Esophagus (tissue), 2 donors: Measurements from ENCODE around the gene MYLK2. TPM values are rescaled to one million over a fixed set of nuclear protein-coding genes. Genes with fewer than 3 reads are reported as not detected.

ENCODE experiments used
- H3K27ac ChIP-seq, 2 donors: one replicate each; pipeline ENCODE4 v1.5.1; 2013; ENCODE audit warnings: low read depth in 2 of 2, mild to moderate bottlenecking in 2 of 2, inconsistent platforms in 1 of 2, low read length in 1 of 2, moderate library complexity in 1 of 2
- H3K27me3 ChIP-seq, 2 donors: one replicate each; pipeline ENCODE4 v1.6.1; 2013; ENCODE audit warnings: low read length in 2 of 2, control low read depth in 1 of 2, mild to moderate bottlenecking in 1 of 2; ENCODE audit not compliant: insufficient read depth in 2 of 2, control insufficient read depth in 1 of 2
- H3K36me3 ChIP-seq, 2 donors: one replicate each; pipeline ENCODE4 v1.6.1; 2013; ENCODE audit warnings: low read length in 1 of 2; ENCODE audit not compliant: control insufficient read depth in 2 of 2, insufficient read depth in 2 of 2
- H3K4me1 ChIP-seq, 2 donors: one replicate each; pipeline ENCODE4 v1.6.1; 2013; ENCODE audit warnings: low read length in 1 of 2; ENCODE audit not compliant: control insufficient read depth in 2 of 2, insufficient read depth in 2 of 2
- H3K4me3 ChIP-seq, 2 donors: one replicate each; pipeline ENCODE4 v1.5.1; 2013; ENCODE audit warnings: low read length in 2 of 2, mild to moderate bottlenecking in 2 of 2, low read depth in 1 of 2, moderate library complexity in 1 of 2
- H3K9me3 ChIP-seq, 2 donors: one replicate each; pipeline ENCODE4 v1.6.1; 2013; ENCODE audit warnings: mild to moderate bottlenecking in 2 of 2, low read depth in 1 of 2, low read length in 1 of 2, moderate library complexity in 1 of 2; ENCODE audit not compliant: control insufficient read depth in 2 of 2, insufficient read depth in 1 of 2
- WGBS, 2 donors: extraction: QIAGEN DNeasy Blood & Tissue Kit; methylation state at CpG; one replicate each; pipeline ENCODE4 v1.1.7; 2013; 5-methylcytosine and 5-hydroxymethylcytosine counted together
- polyA plus RNA-seq, 2 donors: library from polyadenylated mRNA; stranded (reverse); fragments of 200-250 nt; gene quantifications; one replicate each; pipeline ENCODE4 v1.2.3, GENCODE V29; 2013
- donor health status: healthy with polysubstance abuse.
- donor health status: Bipolar disorder and iron deficiency.

The MYLK2 gene
- under 1 TPM; 0.08 to 0.11 TPM for polyA plus RNA-seq

DNA sequence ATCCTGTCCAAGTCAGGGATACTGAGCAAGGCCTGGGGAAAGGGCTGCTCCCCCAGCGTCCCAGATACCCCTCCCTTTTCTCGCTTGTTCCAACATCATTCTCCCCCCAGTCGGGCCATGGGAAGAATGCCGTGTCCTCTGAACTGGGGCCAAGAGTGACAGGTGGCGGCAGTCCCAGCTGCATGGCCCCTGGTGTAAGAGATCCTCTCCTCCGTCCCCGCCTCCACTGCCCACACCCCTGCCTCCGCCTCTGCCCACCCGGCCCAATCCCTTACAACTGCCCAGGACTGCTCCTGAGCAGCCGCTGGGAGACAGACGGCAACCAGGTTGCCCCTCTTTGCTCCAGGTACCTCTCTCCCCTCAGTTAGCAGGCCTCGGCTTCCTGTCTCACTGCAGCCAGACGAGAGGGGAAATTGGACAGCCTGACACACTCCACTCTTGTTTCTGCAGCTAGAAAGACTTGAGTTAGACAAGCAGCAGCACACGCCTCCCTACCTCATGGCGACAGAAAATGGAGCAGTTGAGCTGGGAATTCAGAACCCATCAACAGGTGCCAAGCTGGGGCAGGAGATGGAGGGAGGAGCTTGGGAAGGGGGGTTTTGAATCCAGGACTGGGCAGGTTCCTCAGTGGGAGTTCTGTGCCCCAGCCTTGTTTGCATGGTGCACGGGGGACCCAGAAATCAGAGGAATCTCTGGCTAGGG is at the start of gene MYLK2:
Gene MYLK2, plus strand, starts transcription at position 274 of the 702 bp plus-strand sequence. Its CDS starts 225 bp downstream, at position 499.
- Histone ChIP-seq H3K27ac (no peak within 1 kb of the TSS), H3K4me1 (peaks cover 0 to 2% of the 10 kb centered on the region in 2 donors), H3K27me3 (no peaks in the 10 kb centered on the region), H3K9me3 (no peaks in the 10 kb centered on the region), H3K36me3 (no peaks in the 10 kb centered on the region), H3K4me3 (no peak within 1 kb of the TSS)
- 66 to 68% methylated on average over 16 of the region's 16 CpGs for WGBS, 2 donors

DNA sequence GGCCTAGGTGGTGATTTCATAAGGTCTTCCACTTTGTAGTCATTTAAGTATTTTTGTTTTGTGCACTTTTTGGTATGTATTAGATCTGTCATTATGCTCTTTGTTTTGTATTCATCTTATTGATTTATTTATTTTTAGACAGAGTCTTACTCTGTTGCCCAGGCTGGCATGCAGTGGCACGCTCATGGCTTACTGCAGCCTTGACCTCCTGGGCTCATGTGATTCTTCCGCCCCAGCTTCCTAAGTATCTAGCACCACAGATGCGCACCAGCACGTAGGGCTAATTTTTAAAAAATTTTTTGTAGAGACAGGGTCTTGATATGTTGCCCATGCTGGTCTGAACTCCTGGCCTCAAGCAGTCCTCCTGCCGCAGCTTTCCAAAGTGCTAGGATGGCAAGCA is 49.5 kb upstream of the MYLK2 start:
- no peaks in the 10 kb centered on the region for H3K27me3 ChIP-seq
- H3K4me1 ChIP-seq = no peaks in the 10 kb centered on the region
- no peaks in the 10 kb centered on the region for H3K36me3 ChIP-seq
- 77 to 86% methylated on average over 5 of the region's 5 CpGs for WGBS, 2 donors
- H3K9me3 ChIP-seq = no peaks in the 10 kb centered on the region
- H3K27ac ChIP-seq = no peak overlapping the region
- no peak overlapping the region for H3K4me3 ChIP-seq

DNA sequence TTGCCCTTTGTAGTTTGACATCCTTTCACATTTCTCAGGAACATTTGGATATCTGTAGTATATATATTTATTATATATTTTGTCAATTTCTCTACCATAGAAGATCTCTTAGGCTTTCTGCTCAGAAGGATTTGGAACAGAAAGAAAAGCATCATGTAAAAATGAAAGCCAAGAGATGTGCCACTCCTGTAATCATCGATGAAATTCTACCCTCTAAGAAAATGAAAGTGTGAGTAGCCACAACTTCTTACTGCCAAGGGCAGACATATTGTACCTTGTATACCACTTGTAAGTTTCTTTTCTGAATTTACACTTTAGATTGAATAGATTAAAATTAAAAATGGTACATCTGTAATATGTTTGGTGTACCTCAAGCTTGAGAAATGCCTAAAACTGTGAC is 48.9 kb upstream of the MYLK2 start:
- H3K27me3 ChIP-seq = no peaks in the 10 kb centered on the region
- 44 to 69% methylated on average over 1 of the region's 1 CpG for WGBS, 2 donors

DNA sequence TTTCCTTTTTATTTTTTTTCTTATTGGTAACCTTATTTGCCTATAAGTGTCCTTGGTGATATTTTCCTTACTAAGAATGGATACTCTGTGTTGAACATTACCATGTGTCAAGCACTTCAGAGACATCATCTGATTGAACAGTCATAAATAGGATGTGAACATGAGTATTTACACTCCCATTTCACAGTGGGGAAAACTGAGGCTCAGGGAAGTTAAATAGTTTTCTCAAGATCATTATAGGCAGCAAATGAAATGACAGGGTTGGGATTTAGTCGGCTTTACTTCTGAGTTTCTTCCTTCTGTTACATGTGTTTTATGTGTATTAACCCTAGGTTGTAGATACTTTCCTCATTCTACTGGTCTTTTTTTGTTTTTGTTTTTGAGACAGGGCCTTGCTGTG is 44.7 kb upstream of the MYLK2 start:
- Histone ChIP-seq H3K36me3 (peaks cover 0 to 3% of the 10 kb centered on the region in 2 donors), H3K27ac (no peak overlapping the region), H3K4me3 (no peak overlapping the region), H3K9me3 (no peaks in the 10 kb centered on the region), H3K4me1 (no peaks in the 10 kb centered on the region), H3K27me3 (no peaks in the 10 kb centered on the region)
- 96 to 100% methylated on average over 1 of the region's 1 CpG for WGBS, 2 donors

More for the DNA sequence above, 48.9 kb upstream of the MYLK2 start:
- Histone ChIP-seq H3K4me1 (no peaks in the 10 kb centered on the region), H3K4me3 (no peak overlapping the region), H3K36me3 (no peaks in the 10 kb centered on the region), H3K9me3 (no peaks in the 10 kb centered on the region), H3K27ac (no peak overlapping the region)

DNA sequence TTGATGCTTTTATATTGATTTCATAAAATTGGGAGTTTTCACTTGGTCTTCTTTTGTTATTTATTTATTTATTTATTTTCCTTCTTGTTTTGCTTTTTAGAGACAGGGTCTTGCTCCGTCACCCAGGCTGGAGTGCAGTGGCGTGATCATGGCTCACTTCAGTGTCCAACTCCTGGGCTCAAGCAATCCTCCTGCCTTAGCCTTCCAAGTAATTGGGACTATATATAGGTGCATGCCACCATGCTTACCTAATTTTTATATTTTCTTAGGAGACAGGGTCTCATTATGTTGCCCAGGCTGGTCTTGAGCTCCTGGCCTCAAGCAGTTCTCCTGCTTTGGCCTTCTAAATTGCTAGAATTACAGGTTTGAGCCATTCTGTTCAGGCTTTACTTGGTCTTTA is 38.3 kb upstream of the MYLK2 start:
- H3K4me1 ChIP-seq = no peaks in the 10 kb centered on the region
- no peaks in the 10 kb centered on the region for H3K27me3 ChIP-seq
- H3K27ac ChIP-seq = no peak overlapping the region
- H3K4me3 ChIP-seq = no peak overlapping the region
- H3K36me3 ChIP-seq = peaks cover 0 to 3% of the 10 kb centered on the region in 2 donors
- 99 to 100% methylated on average over 2 of the region's 2 CpGs for WGBS, 2 donors
- no peaks in the 10 kb centered on the region for H3K9me3 ChIP-seq

DNA sequence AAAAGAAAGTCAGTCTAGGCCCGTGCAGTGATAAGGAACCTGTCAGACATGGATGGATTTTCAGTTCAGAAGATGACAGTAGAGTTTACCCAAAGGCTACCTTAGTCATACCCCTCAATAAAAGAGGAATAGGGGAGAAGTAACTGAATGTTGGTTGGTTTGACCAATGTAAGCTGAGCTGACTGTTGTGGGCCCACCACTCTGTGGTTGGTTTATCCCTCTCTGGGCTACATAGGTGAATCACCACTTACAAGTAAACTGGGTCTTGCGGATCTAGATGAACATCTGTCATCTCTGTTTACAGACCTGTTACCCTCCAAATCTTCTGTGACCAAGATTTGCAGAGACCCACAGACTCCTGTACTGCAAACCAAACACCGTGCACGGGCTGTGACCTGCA is 37.2 kb upstream of the MYLK2 start:
- Histone ChIP-seq H3K9me3 (no peaks in the 10 kb centered on the region), H3K27ac (no peak overlapping the region), H3K36me3 (peaks cover 0 to 3% of the 10 kb centered on the region in 2 donors), H3K27me3 (no peaks in the 10 kb centered on the region), H3K4me1 (no peaks in the 10 kb centered on the region), H3K4me3 (no peak overlapping the region)
- 99% methylated on average over 4 of the region's 4 CpGs for WGBS, 2 donors

DNA sequence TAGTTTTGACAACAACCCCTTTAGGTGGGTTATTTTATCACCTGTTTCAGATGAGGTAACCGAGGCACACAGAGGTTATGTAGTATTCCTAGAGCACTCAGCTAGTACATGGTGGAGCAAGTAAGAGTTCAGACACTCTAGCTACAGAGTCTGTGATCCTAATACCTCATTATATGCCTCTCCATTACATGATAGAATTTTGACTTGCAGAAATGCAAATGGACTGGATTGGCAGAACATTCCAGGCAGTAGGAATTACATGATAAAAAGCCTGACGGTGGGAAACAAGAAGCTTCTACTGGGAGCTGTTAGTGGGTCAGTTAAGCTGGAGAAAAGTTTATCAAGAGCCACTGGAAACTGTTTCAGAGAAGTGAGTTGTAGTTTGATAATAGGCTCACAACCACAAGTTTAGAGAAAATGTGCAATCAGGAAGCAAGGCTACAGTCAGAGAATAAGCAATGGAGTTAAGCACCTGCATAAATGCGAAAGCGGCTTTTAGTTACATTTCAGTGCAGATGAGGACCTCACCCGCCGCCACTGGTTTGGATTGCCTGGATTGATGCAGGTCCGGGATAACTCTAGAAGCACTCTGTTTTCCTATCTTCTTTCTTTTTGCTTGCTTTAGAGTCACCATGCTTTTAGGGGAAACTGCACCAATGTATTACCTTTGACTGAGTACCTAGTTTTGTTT is 34.7 kb upstream of the MYLK2 start:
- 96% methylated on average over 7 of the region's 7 CpGs for WGBS, 2 donors

DNA sequence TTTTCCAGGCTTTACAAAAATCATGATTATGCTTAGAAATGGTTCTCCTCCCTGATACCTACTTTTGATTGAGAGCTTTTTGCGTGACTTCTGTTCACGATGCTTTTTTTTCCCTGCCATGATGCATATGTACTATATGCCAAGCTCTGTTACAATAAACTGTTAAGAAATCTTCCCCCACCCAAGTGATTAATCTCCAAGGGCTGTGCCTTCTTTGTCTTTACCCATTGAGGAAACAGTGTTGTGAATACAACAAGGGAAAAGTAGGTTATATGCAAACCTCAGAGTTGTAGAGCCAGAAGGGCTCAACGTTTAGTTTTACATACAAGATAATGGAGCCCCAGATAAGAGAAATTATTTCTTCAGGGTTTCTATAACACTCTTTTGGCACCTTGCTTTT is 34.1 kb upstream of the MYLK2 start:
- Histone ChIP-seq H3K9me3 (no peaks in the 10 kb centered on the region), H3K4me3 (no peak overlapping the region), H3K27me3 (no peaks in the 10 kb centered on the region), H3K27ac (no peak overlapping the region), H3K4me1 (no peaks in the 10 kb centered on the region), H3K36me3 (no peaks in the 10 kb centered on the region)
- WGBS, 2 donors = 73 to 85% methylated on average over 3 of the region's 3 CpGs

More for the DNA sequence above, 34.7 kb upstream of the MYLK2 start:
- H3K27ac ChIP-seq = no peak overlapping the region
- H3K9me3 ChIP-seq = no peaks in the 10 kb centered on the region
- H3K4me1 ChIP-seq = no peaks in the 10 kb centered on the region
- H3K4me3 ChIP-seq = no peak overlapping the region
- no peaks in the 10 kb centered on the region for H3K27me3 ChIP-seq
- no peaks in the 10 kb centered on the region for H3K36me3 ChIP-seq

DNA sequence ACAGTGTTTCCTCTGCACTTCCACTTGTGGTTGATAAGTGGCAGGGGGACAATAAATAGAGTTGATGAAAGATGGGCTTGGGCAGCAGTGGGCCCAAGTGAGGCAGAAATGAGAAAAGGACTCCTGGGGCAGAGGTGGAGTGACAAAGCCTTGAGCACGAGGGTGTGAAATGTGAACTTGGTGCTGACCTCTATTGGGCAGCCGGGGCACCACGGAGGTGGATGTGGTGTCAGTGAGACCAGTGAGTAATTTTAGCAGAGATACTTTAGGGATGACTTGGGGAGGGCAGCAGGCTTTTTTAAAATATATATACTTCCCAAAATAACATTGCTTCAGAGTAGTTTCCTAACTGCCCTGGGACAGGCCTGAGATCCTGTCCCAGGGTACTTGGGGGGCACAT is 30.6 kb upstream of the MYLK2 start:
- no peak overlapping the region for H3K27ac ChIP-seq
- 80 to 82% methylated on average over 3 of the region's 3 CpGs for WGBS, 2 donors

DNA sequence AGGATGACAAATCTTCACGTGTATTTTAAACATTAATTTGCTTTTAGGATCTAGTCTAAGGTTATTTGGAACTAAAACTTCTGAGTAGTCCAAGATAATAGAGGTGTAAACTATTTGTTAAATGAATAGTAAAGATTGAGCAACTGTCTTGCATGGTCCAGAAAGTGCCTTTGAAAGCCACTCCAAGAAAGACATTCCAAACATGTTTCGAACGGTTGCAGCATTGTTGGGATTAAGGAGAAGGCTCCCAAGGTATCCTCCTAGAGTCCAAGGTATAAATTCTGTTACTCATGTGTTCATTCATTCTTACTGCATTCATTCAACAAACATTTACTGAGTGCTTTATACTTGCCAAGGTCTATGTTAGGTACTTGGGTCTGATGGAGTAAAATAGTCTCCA is 28.8 kb upstream of the MYLK2 start:
- no peaks in the 10 kb centered on the region for H3K9me3 ChIP-seq
- no peaks in the 10 kb centered on the region for H3K4me1 ChIP-seq
- H3K27me3 ChIP-seq = no peaks in the 10 kb centered on the region
- no peak overlapping the region for H3K27ac ChIP-seq
- 67 to 79% methylated on average over 3 of the region's 3 CpGs for WGBS, 2 donors
- no peaks in the 10 kb centered on the region for H3K36me3 ChIP-seq
- H3K4me3 ChIP-seq = no peak overlapping the region

More for the DNA sequence above, 30.6 kb upstream of the MYLK2 start:
- Histone ChIP-seq H3K4me3 (no peak overlapping the region), H3K4me1 (no peaks in the 10 kb centered on the region), H3K9me3 (no peaks in the 10 kb centered on the region), H3K36me3 (no peaks in the 10 kb centered on the region), H3K27me3 (no peaks in the 10 kb centered on the region)
